OCI-LY3 (cell line): Measurements from ENCODE around the gene PDE10A.

Experiments used
- EZH2phosphoT487 ChIP-seq: fragments of 200-600 bp; shearing (Covaris generic); IDR thresholded peaks from 2 replicates; pipeline ENCODE4 v1.6.1; 2018; ENCODE audit warnings: antibody characterized with exemption, mixed run types, low read depth
- TF ChIP-seq, protein P1 (sequence below): fragments of 200-600, 300-600 bp; sonication (generic); IDR thresholded peaks from 2 replicates; pipeline ENCODE4 v1.5.1; 2014; ENCODE audit warnings: antibody characterized with exemption, low read length, low read depth

- TF ChIP-seq, protein P1, sequence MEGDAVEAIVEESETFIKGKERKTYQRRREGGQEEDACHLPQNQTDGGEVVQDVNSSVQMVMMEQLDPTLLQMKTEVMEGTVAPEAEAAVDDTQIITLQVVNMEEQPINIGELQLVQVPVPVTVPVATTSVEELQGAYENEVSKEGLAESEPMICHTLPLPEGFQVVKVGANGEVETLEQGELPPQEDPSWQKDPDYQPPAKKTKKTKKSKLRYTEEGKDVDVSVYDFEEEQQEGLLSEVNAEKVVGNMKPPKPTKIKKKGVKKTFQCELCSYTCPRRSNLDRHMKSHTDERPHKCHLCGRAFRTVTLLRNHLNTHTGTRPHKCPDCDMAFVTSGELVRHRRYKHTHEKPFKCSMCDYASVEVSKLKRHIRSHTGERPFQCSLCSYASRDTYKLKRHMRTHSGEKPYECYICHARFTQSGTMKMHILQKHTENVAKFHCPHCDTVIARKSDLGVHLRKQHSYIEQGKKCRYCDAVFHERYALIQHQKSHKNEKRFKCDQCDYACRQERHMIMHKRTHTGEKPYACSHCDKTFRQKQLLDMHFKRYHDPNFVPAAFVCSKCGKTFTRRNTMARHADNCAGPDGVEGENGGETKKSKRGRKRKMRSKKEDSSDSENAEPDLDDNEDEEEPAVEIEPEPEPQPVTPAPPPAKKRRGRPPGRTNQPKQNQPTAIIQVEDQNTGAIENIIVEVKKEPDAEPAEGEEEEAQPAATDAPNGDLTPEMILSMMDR: no peak
- no peak for TF ChIP-seq EZH2phosphoT487
Observed at GRCh38 chr6:165448210-165448609, 214.8 kb downstream of the PDE10A start.
